IPS DF 6.9 (cell line): ENCODE results near the gene ZFP64.
"Not testable (repeated sequence)": the region's sequence is repeated elsewhere in the genome, so short reads cannot be mapped to it uniquely, and the experiment has no call there.

Source experiments
- DNase-seq: peaks from one replicate; pipeline ENCODE4 v3.0.0-alpha.2; 2013; ENCODE audit warnings: low read depth, low spot score
- H3K27ac ChIP-seq: one replicate; pipeline ENCODE4 v1.5.1; 2013; ENCODE audit warnings: low read length, control low read depth
- H3K27me3 ChIP-seq: 2 replicates; pipeline ENCODE4 v1.6.1; 2013; ENCODE audit warnings: mild to moderate bottlenecking, low read length; ENCODE audit not compliant: control insufficient read depth, insufficient read depth
- H3K36me3 ChIP-seq: 2 replicates; pipeline ENCODE4 v1.6.1; 2013; ENCODE audit warnings: low read length; ENCODE audit not compliant: control insufficient read depth, insufficient read depth
- H3K4me1 ChIP-seq: 2 replicates; pipeline ENCODE4 v1.6.1; 2013; ENCODE audit warnings: low read length; ENCODE audit not compliant: control insufficient read depth, insufficient read depth
- H3K4me3 ChIP-seq: 2 replicates; pipeline ENCODE4 v1.5.1; 2013; ENCODE audit warnings: mild to moderate bottlenecking, low read length
- H3K9me3 ChIP-seq: 2 replicates; pipeline ENCODE4 v1.6.1; 2013; ENCODE audit warnings: low read length, inconsistent platforms; ENCODE audit not compliant: control insufficient read depth, insufficient read depth
- WGBS: extraction: QIAGEN DNeasy Blood & Tissue Kit; methylation state at CpG from one replicate; pipeline ENCODE4 v1.1.7; 2013; ENCODE audit warnings: mixed read lengths, missing lambda C conversion rate; ENCODE audit not compliant: insufficient read length, insufficient coverage; 5-methylcytosine and 5-hydroxymethylcytosine counted together

The ZFP64 gene

DNA sequence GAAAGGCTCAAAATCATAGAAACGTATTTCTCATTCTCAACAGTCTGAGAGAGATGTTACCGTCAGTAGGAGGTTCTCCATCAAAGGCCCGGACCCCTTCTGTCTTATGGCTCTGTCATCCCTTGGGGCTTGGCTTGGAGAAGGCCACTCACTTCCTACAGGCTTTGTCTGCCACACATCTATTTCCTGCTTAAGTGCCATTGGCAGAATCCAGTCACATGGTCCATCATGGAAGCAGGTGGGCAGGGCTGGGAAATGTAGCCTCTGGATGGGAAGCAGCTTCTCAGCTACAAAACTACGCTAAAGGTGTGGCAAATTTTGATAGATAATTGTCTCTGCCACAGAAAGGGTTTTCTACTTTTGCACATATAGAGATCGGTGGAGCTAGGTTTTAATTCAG lies 12.6 kb upstream of the ZFP64 start:
- Histone ChIP-seq H3K27ac (no peak overlapping the region), H3K27me3 (no peaks in the 10 kb centered on the region), H3K4me3 (no peak overlapping the region), H3K4me1 (peaks cover 3% of the 10 kb centered on the region; the same call in 1 of the 2 replicates), H3K36me3 (no peaks in the 10 kb centered on the region), H3K9me3 (no peaks in the 10 kb centered on the region)
- DNase-seq: no peak
- no CpG with 5 or more reads among the region's 5 CpGs for WGBS

DNA sequence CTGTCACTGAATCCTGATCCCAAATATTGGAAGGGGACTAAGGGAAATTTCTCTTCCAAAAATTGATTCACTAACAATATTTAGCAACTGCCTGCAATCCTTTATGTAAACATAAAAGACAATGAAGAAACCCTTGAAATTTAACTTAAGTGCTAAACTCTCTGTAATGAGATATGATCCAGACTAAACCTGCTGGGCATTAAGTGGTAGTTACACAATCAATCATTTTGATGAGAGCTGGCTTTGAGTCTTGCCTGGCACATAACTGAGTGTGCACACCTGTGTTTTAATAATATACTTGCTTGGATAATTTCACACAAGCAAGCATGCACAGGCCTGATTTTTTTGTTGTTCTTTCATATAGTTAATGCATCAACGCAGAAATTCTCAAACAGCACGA lies 9.8 kb upstream of the ZFP64 start:
- Histone ChIP-seq H3K9me3 (no peaks in the 10 kb centered on the region), H3K4me3 (no peak overlapping the region), H3K27me3 (no peaks in the 10 kb centered on the region), H3K4me1 (no peaks in the 10 kb centered on the region), H3K27ac (no peak overlapping the region), H3K36me3 (no peaks in the 10 kb centered on the region)
- DNase-seq: no peak
- WGBS: no CpG with 5 or more reads among the region's 2 CpGs

DNA sequence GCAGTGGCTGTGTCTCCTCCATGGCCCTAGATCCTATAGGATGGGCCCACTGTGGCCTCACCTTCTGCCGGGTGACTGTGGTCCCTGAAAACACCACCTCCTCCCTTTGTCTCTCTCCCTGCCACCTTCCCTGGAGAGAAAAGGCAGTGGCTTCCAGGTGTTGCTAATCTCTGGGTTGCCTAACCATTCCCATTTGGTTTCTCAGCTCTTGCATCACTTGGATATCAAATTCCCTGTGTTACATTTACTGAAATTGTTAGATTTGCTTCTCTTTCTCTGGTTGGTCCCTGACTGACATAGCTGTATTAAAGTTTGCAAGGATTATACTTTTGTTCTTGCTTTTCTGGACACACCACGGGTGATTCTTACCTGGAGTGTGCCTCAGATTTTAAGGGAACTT lies 9.3 kb upstream of the ZFP64 start:
- Histone ChIP-seq H3K9me3 (no peaks in the 10 kb centered on the region), H3K4me1 (no peaks in the 10 kb centered on the region), H3K27me3 (no peaks in the 10 kb centered on the region), H3K36me3 (no peaks in the 10 kb centered on the region), H3K27ac (no peak overlapping the region), H3K4me3 (no peak overlapping the region)
- no CpG with 5 or more reads among the region's 2 CpGs for WGBS
- no peak for DNase-seq

DNA sequence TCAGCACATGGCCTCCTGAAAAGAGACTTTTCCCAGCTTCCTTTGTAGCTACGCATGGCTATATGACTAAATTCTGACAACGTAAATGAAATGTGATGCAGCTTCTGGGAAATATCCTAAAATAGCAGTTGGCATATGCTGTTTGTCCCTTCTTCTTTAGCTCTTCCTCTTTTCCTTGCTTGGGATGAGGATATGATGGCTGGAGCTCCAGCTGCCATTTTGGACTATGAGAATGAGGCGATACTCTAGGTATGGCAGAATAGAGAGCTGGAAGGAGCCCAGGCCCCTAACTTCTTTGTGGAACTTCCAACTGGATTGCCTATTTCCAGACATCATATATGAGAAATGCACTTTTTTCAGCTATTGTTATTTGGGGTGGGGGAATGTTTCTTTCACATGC lies 5.3 kb upstream of the ZFP64 start:
- no peak overlapping the region for H3K4me3 ChIP-seq
- H3K27me3 ChIP-seq: no peaks in the 10 kb centered on the region
- H3K27ac ChIP-seq: no peak overlapping the region
- no peaks in the 10 kb centered on the region for H3K36me3 ChIP-seq
- WGBS: no CpG with 5 or more reads among the region's 3 CpGs
- no peaks in the 10 kb centered on the region for H3K4me1 ChIP-seq
- no peaks in the 10 kb centered on the region for H3K9me3 ChIP-seq
- no peak for DNase-seq

DNA sequence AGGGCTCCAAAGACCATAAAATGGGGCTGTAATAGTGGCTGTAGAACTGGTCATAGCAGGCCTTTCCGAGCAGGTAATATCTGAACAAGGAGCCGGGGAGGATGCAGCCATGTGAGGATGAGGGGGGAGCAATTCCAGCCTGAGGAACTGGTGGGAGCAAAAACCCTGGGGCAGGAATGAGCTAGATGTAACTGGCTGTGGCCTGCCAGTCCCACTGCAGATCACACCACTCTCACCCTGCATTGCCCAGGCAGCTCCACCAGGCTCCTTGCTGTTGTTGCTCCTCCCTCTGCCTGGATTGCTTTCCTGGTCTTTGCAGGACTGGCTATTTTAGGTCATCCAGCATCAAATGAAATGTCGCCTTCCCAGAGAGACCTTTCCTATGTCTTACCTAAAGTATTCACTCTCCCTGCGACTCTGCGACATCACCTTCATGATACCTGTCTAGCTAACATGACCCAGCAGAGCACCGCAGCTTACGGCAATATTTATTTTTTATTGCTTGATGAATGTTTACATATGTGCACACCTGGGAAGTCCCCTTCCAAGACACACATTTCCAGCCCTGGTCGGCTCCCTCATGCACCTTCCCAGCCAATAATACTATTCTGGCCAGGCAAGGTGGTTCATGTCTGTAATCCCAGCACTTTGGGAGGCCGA lies 2.4 kb upstream of the ZFP64 start:
- Histone ChIP-seq H3K9me3 (no peaks in the 10 kb centered on the region), H3K27me3 (no peaks in the 10 kb centered on the region), H3K36me3 (no peaks in the 10 kb centered on the region), H3K4me1 (no peaks in the 10 kb centered on the region; the same call in 1 of the 2 replicates), H3K4me3 (no peak overlapping the region), H3K27ac (no peak overlapping the region)
- no peak for DNase-seq
- no CpG with 5 or more reads among the region's 9 CpGs for WGBS

DNA sequence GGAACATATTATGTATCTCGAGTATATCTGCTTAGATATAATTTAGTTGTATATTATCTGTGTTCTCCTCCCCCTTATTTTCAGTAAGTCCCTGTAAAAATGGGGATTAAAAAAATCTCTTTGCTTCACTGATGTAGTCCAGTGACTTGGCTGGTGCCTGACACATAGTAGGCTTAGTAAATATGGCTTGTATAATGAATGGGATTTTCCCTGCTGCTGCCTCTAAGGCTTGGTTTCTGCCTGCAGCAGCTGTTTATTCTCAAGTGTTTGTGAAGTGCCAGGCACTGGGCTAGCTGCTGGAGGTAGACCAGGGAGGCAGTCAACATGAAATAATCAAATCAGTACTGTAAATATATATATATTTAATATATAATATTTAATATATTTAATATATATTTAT lies 1.6 kb upstream of the ZFP64 start:
- no CpG with 5 or more reads among the region's 1 CpG for WGBS
- Histone ChIP-seq H3K4me3 (no peak overlapping the region), H3K9me3 (no peaks in the 10 kb centered on the region), H3K4me1 (no peaks in the 10 kb centered on the region; the same call in 1 of the 2 replicates), H3K36me3 (no peaks in the 10 kb centered on the region), H3K27ac (no peak overlapping the region), H3K27me3 (no peaks in the 10 kb centered on the region)
- DNase-seq: no peak

DNA sequence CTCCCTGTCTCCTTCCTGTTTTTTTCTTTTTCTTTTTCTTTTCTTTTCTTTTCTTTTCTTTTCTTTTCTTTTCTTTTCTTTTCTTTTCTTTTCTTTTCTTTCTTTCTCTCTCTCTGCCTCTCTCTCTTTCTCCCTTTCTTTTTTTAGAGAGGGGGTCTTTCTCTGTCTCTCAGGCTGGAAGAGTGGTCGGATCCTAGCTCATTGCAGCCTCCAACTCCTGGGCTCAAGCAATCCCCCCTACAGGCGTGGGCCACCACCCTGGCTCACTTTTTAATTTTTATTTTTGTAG lies 1.1 kb upstream of the ZFP64 start:
- not testable (repeated sequence) for H3K4me1 ChIP-seq, H3K4me3 ChIP-seq, H3K27me3 ChIP-seq, H3K9me3 ChIP-seq, H3K27ac ChIP-seq, DNase-seq, H3K36me3 ChIP-seq
- WGBS: no CpG with 5 or more reads among the region's 2 CpGs

DNA sequence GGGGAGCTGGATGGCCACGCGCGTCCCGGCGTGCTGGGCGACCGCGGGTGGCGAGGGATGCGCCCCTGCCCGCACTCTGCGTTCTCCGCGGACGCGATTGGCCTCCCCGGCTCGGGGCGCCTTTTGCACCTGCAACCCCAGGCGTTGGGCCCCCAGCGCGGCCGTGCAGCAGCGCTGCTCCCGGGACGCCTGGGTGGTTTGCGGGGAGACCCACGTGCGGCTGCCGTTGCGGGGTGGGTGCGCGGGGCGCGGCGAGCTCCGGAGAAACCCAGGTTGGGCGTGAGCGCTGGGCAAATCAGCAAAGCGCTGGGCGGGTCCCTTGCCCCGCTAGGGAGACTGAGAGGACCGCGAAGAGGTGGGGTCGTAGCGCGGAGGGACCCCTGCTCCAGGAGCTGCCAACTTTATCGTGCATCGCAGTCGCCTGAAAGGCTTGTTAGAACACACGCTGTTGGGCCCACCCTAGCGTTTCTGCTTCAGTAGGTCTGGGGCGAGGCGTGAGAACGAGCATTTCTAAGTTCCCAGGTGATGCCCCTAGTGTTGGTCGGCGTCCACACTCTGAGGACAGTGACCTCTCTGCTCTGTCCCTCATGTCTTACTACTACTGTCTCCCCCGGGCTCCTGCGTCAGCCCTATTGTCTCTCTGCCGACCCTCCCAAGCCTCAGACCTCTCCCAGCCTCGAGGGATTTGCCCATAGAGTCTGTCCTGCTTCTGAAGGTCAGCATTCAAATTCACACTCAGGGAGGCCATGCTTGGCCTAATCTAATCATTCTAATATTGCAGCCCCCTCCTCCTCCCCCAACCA lies 538 bp upstream of the ZFP64 start:
- H3K27me3 ChIP-seq: no peaks in the 10 kb centered on the region
- no peak overlapping the region for H3K27ac ChIP-seq
- H3K9me3 ChIP-seq: no peaks in the 10 kb centered on the region
- H3K4me3 ChIP-seq: peak overlapping the region; percentile 74; the same call in 1 of the 2 replicates
- no peaks in the 10 kb centered on the region for H3K36me3 ChIP-seq
- DNase-seq: no peak
- WGBS: no CpG with 5 or more reads among the region's 61 CpGs
- H3K4me1 ChIP-seq: no peaks in the 10 kb centered on the region; the same call in 1 of the 2 replicates

DNA sequence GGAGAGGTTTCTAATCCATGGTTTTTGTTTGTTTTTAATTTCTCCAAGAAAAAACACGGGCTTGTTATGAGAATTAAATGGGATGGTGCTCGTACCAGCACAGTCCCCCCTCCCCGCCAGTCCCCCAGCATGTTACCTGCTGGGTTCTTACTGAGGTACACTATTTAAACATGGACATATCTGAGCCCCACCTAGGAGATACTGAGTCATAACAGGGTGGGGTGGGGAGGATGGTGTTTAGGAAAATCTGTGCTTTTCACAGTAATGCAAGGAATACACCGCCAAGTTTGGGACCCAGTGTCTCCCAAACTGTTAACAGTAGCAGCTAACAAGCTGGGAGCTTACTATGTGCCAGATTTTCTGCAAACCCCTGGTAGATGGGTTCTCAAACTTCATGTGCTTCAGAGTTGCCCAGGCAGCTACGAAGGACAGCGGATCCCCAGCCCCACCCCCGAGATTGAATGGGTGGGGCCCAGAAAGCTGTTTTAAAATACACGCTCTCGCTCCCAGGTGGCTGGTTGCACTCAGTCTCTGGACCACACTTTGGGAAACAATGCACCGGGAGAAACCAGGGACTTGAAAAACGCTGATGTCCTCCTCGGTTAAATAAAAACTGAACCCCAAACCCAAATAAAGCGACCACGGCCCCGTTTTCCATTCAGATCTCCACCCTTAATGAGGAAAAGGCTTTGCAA lies 995 bp downstream of the ZFP64 start:
- no peaks in the 10 kb centered on the region; the same call in 1 of the 2 replicates for H3K4me1 ChIP-seq
- H3K9me3 ChIP-seq: no peaks in the 10 kb centered on the region
- no peaks in the 10 kb centered on the region; the same call in 1 of the 2 replicates for H3K27me3 ChIP-seq
- no peak overlapping the region for H3K27ac ChIP-seq
- no CpG with 5 or more reads among the region's 15 CpGs for WGBS
- H3K4me3 ChIP-seq: peak overlapping the region; percentile 74; the same call in 1 of the 2 replicates
- no peak for DNase-seq
- H3K36me3 ChIP-seq: no peaks in the 10 kb centered on the region

DNA sequence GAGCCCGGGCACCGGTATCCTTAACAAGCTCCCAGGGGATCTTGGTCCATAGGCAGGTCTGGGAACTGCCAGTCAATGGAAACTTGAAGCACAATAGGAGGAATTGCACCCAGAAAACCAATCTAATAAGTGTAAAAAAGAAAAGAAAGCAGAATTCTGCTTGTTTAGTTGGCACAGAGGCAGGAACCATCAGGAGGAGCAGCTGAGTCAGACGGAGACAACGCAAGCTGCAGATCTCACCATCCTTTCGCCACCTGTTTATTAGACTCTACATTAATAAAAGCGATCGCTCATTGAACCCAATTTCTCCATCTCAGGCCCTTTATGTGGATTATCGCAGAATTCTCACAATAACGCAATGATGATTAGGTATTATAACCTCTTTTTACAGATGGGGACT lies 9.8 kb downstream of the ZFP64 start:
- Histone ChIP-seq H3K36me3 (no peaks in the 10 kb centered on the region; the same call in 1 of the 2 replicates), H3K27ac (no peak overlapping the region), H3K27me3 (no peaks in the 10 kb centered on the region; the same call in 1 of the 2 replicates), H3K4me1 (no peaks in the 10 kb centered on the region), H3K4me3 (no peak overlapping the region), H3K9me3 (no peaks in the 10 kb centered on the region)
- DNase-seq: no peak
- no CpG with 5 or more reads among the region's 9 CpGs for WGBS
